SU-DHL-6 (cell line): ENCODE data around the gene CASP8AP2.

Source experiments
- H2AFZ ChIP-seq: fragments of 200-600 bp; sonication (generic); 2 replicates; pipeline ENCODE4 v1.6.1; 2014; ENCODE audit warnings: low read depth, mild to moderate bottlenecking, moderate library complexity, mixed read lengths, antibody characterized with exemption, low read length; ENCODE audit not compliant: severe bottlenecking
- H3F3A ChIP-seq: fragments of 200-600 bp; shearing (Covaris generic); 2 replicates; pipeline ENCODE4 v1.6.0; 2016; ENCODE audit warnings: antibody characterized with exemption, mild to moderate bottlenecking; ENCODE audit not compliant: insufficient read depth
- H3K27ac ChIP-seq: fragments of 200-600 bp; sonication (generic); 2 replicates; pipeline ENCODE4 v1.5.1; 2016; ENCODE audit warnings: low read depth, mild to moderate bottlenecking, low read length, moderate library complexity, mixed read lengths
- H3K27me3 ChIP-seq: fragments of 200-600 bp; sonication (generic), shearing (Covaris generic); 2 replicates; pipeline ENCODE4 v1.6.0; 2014; ENCODE audit warnings: mild to moderate bottlenecking, low read length
- H3K36me3 ChIP-seq: fragments of 200-600 bp; sonication (generic); 2 replicates; pipeline ENCODE4 v1.6.1; 2014; ENCODE audit warnings: mild to moderate bottlenecking, low read length, mixed read lengths
- H3K4me2 ChIP-seq: fragments of 300-600, 200-600 bp; shearing (Covaris generic), sonication (generic); 2 replicates; pipeline ENCODE4 v1.6.0; 2014; ENCODE audit warnings: low read length, low read depth, mild to moderate bottlenecking; ENCODE audit not compliant: poor library complexity, severe bottlenecking
- H3K4me3 ChIP-seq: fragments of 200-600 bp; sonication (generic); 2 replicates; pipeline ENCODE4 v1.5.1; 2014; ENCODE audit warnings: antibody characterized with exemption, low read length, mild to moderate bottlenecking, mixed read lengths; ENCODE audit not compliant: insufficient read depth, poor library complexity, severe bottlenecking
- H3K79me2 ChIP-seq: fragments of 200-600 bp; sonication (generic); 2 replicates; pipeline ENCODE4 v1.6.1; 2014; ENCODE audit warnings: mild to moderate bottlenecking, low read length, moderate library complexity; ENCODE audit not compliant: insufficient read depth
- H3K9ac ChIP-seq: fragments of 200-600 bp; sonication (generic); 2 replicates; pipeline ENCODE4 v1.7.0; 2014; ENCODE audit warnings: mild to moderate bottlenecking, low read length
- H3K9me2 ChIP-seq: fragments of 200-600 bp; sonication (generic); replicated peaks from 2 replicates; pipeline ENCODE4 v1.6.1; 2014; ENCODE audit warnings: low read length; ENCODE audit not compliant: insufficient read depth
- H3K9me3 ChIP-seq: fragments of 200-600 bp; sonication (generic); 2 replicates; pipeline ENCODE4 v1.6.1; 2014; ENCODE audit warnings: low read length, mixed read lengths; ENCODE audit not compliant: insufficient read depth
- H4K20me1 ChIP-seq: fragments of 200-600 bp; sonication (generic); 2 replicates; pipeline ENCODE4 v1.6.1; 2014; ENCODE audit warnings: low read depth, mild to moderate bottlenecking, antibody characterized with exemption, low read length, moderate library complexity, mixed read lengths
- CTCF ChIP-seq: fragments of 200-600 bp; sonication (generic); IDR thresholded peaks from one replicate; pipeline ENCODE4 v1.5.1; 2017; ENCODE audit warnings: antibody characterized with exemption, mild to moderate bottlenecking, low read length, moderate library complexity; ENCODE audit not compliant: insufficient read depth, poor library complexity, severe bottlenecking
- EZH2phosphoT487 ChIP-seq: fragments of 200-600 bp; sonication (generic), shearing (Covaris generic); conservative IDR thresholded peaks from 2 replicates; pipeline ENCODE4 v1.6.1; 2018; ENCODE audit warnings: mild to moderate bottlenecking, antibody characterized with exemption, low read length, moderate library complexity, mixed read lengths

Gene CASP8AP2

DNA sequence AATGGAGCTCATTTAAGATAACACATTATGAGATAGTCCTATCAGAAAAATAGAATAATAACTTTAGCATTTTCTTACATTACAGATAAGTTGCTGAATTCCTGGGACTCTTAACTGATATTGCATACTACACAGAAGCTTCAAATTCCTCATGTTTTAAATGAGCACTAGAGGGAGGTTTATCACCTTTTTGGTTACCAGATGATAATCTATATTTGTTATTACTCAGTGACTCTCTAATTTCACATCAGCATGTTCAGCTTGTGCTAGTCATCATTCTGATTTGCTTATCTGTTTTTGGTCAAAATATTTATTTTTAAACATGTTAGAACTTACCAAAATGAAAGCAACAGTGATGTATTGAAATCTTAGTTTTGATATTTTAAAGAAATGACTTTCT is 44.0 kb downstream of the CASP8AP2 start:
- no peaks in the 10 kb centered on the region for H3K9me3 ChIP-seq
- TF ChIP-seq EZH2phosphoT487, result no peak
- no peak for TF ChIP-seq CTCF
- H2AFZ ChIP-seq, result no peak overlapping the region
- no peak overlapping the region for H3K4me3 ChIP-seq
- H4K20me1 ChIP-seq, result peaks cover 7% of the 10 kb centered on the region; the same call in 1 of the 2 replicates
- no peak overlapping the region for H3K9ac ChIP-seq
- no peaks in the 10 kb centered on the region for H3K27me3 ChIP-seq
- H3F3A ChIP-seq, result peaks cover 6% of the 10 kb centered on the region; the same call in 1 of the 2 replicates
- H3K79me2 ChIP-seq, result no peaks in the 10 kb centered on the region
- H3K36me3 ChIP-seq, result peaks cover 13% of the 10 kb centered on the region
- H3K27ac ChIP-seq, result no peak overlapping the region
- H3K4me2 ChIP-seq, result no peak overlapping the region
- no peaks in the 10 kb centered on the region for H3K9me2 ChIP-seq

DNA sequence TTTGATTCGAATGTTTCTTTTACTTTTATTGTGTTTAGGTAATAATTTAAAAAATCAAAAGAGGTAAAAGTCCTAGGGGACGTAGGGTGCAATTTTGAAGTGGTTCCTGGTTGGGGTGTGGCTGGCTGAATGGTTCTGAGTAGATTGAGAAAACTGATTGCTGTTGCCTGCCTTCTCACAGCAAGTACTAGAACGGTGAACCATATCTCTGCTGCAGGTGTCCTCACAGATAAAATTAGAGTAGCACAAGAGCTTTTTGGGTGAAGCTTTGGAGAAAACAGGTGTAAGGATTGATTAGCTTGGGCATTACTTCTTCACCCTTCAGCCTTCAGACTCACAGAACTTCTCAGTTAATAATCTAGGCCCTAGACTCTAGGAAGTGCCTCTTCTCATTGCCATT is 44.8 kb downstream of the CASP8AP2 start:
- Histone ChIP-seq H3K36me3 (peaks cover 13% of the 10 kb centered on the region), H3K27me3 (no peaks in the 10 kb centered on the region), H3K9me3 (no peaks in the 10 kb centered on the region), H4K20me1 (peaks cover 7% of the 10 kb centered on the region; the same call in 1 of the 2 replicates), H3K9me2 (no peaks in the 10 kb centered on the region), H3K4me2 (no peak overlapping the region), H2AFZ (no peak overlapping the region), H3F3A (peaks cover 6% of the 10 kb centered on the region; the same call in 1 of the 2 replicates), H3K4me3 (no peak overlapping the region), H3K27ac (no peak overlapping the region), H3K9ac (no peak overlapping the region), H3K79me2 (no peaks in the 10 kb centered on the region)
- TF ChIP-seq CTCF (no peak), EZH2phosphoT487 (no peak)

- H3F3A ChIP-seq, result no peaks in the 10 kb centered on the region
- TF ChIP-seq EZH2phosphoT487, result no peak
- no peak for TF ChIP-seq CTCF
- no peaks in the 10 kb centered on the region for H4K20me1 ChIP-seq
- H3K79me2 ChIP-seq, result no peaks in the 10 kb centered on the region
- no peak overlapping the region for H3K4me2 ChIP-seq
- H2AFZ ChIP-seq, result no peak overlapping the region
- no peaks in the 10 kb centered on the region for H3K36me3 ChIP-seq
- no peaks in the 10 kb centered on the region for H3K27me3 ChIP-seq
- H3K9me2 ChIP-seq, result no peaks in the 10 kb centered on the region
- no peak overlapping the region for H3K27ac ChIP-seq
- no peaks in the 10 kb centered on the region for H3K9me3 ChIP-seq
- no peak overlapping the region for H3K4me3 ChIP-seq
- no peak overlapping the region for H3K9ac ChIP-seq
Measured at GRCh38 chr6:89886378-89887120, 56.9 kb downstream of the CASP8AP2 start.
